HEK293 (cell line): ENCODE data around the gene GABRB2.

Source experiments
- CTCF ChIA-PET: fragments of 350-600 bp; formaldehyde crosslinking; extraction: SDS; loops from one replicate; lab custom pipeline; 2021; ENCODE audit warnings: antibody characterized with exemption; lab: Yijun Ruan, JAX
- POLR2A ChIA-PET: fragments of 300-600 bp; formaldehyde crosslinking; extraction: SDS; loops from one replicate; lab custom pipeline; 2020; ENCODE audit warnings: antibody characterized with exemption, inconsistent platforms; lab: Yijun Ruan, JAX
- H3K27ac ChIP-seq: fragments of 200-500 bp; sonication (Bioruptor generic); 2 replicates; pipeline ENCODE4 v1.5.1; 2014; ENCODE audit warnings: low read depth, low read length, control low read depth, inconsistent platforms; ENCODE audit errors: extremely low read depth
- H3K36me3 ChIP-seq, 2 experiments: fragments of 200-500 bp in 1 of 2; sonication (Bioruptor generic) in 1 of 2; 1 replicate in 1 of 2; 2 replicates in 1 of 2; pipeline ENCODE4 v1.5.1; 2014 to 2017; ENCODE audit warnings: inconsistent platforms in 2 of 2, low read length in 2 of 2; ENCODE audit not compliant: control insufficient read depth in 2 of 2, insufficient read depth in 1 of 2
- H3K4me1 ChIP-seq: fragments of 200-500 bp; sonication (Bioruptor generic); 2 replicates; pipeline ENCODE4 v1.5.1; 2014; ENCODE audit warnings: mild to moderate bottlenecking, low read length, inconsistent platforms; ENCODE audit not compliant: control insufficient read depth, insufficient read depth
- H3K4me3 ChIP-seq: 2 replicates; pipeline ENCODE4 v1.5.1; 2011; ENCODE audit warnings: low read depth, mild to moderate bottlenecking, control low read depth, low read length, moderate library complexity
- H3K9me3 ChIP-seq: fragments of 200-500 bp; sonication (Bioruptor generic); 2 replicates; pipeline ENCODE4 v1.5.1; 2014; ENCODE audit warnings: low read depth, low read length, inconsistent platforms; ENCODE audit not compliant: control insufficient read depth, insufficient read depth
- EGR2 ChIP-seq: fragments of 450-650 bp; formaldehyde crosslinking; IDR thresholded peaks from 2 replicates; pipeline ENCODE4 v1.5.1; 2016; ENCODE audit warnings: low read depth, missing biosample characterization, missing genetic modification characterization
- FEZF1 ChIP-seq: fragments of 450-650 bp; formaldehyde crosslinking; IDR thresholded peaks from 2 replicates; pipeline ENCODE4 v1.5.1; 2016; ENCODE audit warnings: missing biosample characterization, missing genetic modification characterization
- KLF7 ChIP-seq: fragments of 450-650 bp; formaldehyde crosslinking; IDR thresholded peaks from 2 replicates; pipeline ENCODE4 v1.5.1; 2016; ENCODE audit warnings: missing biosample characterization, missing genetic modification characterization, borderline replicate concordance
- RBAK ChIP-seq: fragments of 450-650 bp; formaldehyde crosslinking; IDR thresholded peaks from 2 replicates; pipeline ENCODE4 v1.5.1; 2016; ENCODE audit warnings: missing biosample characterization, missing genetic modification characterization
- WT1 ChIP-seq: fragments of 450-650 bp; formaldehyde crosslinking; IDR thresholded peaks from 2 replicates; pipeline ENCODE4 v1.5.1; 2016; ENCODE audit warnings: missing biosample characterization, missing genetic modification characterization
- ZBTB26 ChIP-seq: fragments of 450-650 bp; formaldehyde crosslinking; optimal IDR thresholded peaks from 2 replicates; pipeline ENCODE3; 2016; ENCODE audit warnings: missing biosample characterization, mild to moderate bottlenecking, missing genetic modification characterization
- ZBTB44 ChIP-seq: fragments of 450-650 bp; IDR thresholded peaks from 2 replicates; pipeline ENCODE4 v1.5.1; 2018; ENCODE audit warnings: missing biosample characterization, mild to moderate bottlenecking, missing genetic modification characterization
- ZFHX2 ChIP-seq: fragments of 450-650 bp; formaldehyde crosslinking; conservative IDR thresholded peaks from 2 replicates; pipeline ENCODE4 v1.5.1; 2016; ENCODE audit warnings: missing biosample characterization, missing genetic modification characterization
- ZFP69B ChIP-seq: fragments of 450-650 bp; formaldehyde crosslinking; IDR thresholded peaks from 2 replicates; pipeline ENCODE4 v1.5.1; 2016; ENCODE audit warnings: missing biosample characterization, missing genetic modification characterization
- ZNF121 ChIP-seq: fragments of 450-650 bp; formaldehyde crosslinking; IDR thresholded peaks from 2 replicates; pipeline ENCODE4 v1.5.1; 2016; ENCODE audit warnings: missing biosample characterization, missing genetic modification characterization
- ZNF132 ChIP-seq: fragments of 450-650 bp; formaldehyde crosslinking; IDR thresholded peaks from 2 replicates; pipeline ENCODE4 v1.5.1; 2017; ENCODE audit warnings: missing biosample characterization, missing genetic modification characterization, borderline replicate concordance
- ZNF155 ChIP-seq: fragments of 450-650 bp; formaldehyde crosslinking; IDR thresholded peaks from 2 replicates; pipeline ENCODE4 v1.5.1; 2016; ENCODE audit warnings: missing biosample characterization, missing genetic modification characterization
- ZNF169 ChIP-seq: fragments of 450-650 bp; formaldehyde crosslinking; IDR thresholded peaks from 2 replicates; pipeline ENCODE4 v1.5.1; 2016; ENCODE audit warnings: missing biosample characterization, missing genetic modification characterization
- ZNF26 ChIP-seq: fragments of 450-650 bp; formaldehyde crosslinking; IDR thresholded peaks from 2 replicates; pipeline ENCODE4 v1.5.1; 2016; ENCODE audit warnings: missing biosample characterization, missing genetic modification characterization
- ZNF280C ChIP-seq: fragments of 450-650 bp; formaldehyde crosslinking; IDR thresholded peaks from 2 replicates; pipeline ENCODE4 v1.5.1; 2016; ENCODE audit warnings: missing biosample characterization, missing genetic modification characterization
- ZNF292 ChIP-seq: fragments of 450-650 bp; formaldehyde crosslinking; IDR thresholded peaks from 2 replicates; pipeline ENCODE4 v1.5.1; 2016; ENCODE audit warnings: low read depth, missing biosample characterization, missing genetic modification characterization, borderline replicate concordance
- ZNF426 ChIP-seq: fragments of 450-650 bp; formaldehyde crosslinking; IDR thresholded peaks from 2 replicates; pipeline ENCODE4 v1.5.1; 2017; ENCODE audit warnings: missing biosample characterization, missing genetic modification characterization, mild to moderate bottlenecking, inconsistent platforms, moderate library complexity
- ZNF521 ChIP-seq: fragments of 450-650 bp; formaldehyde crosslinking; IDR thresholded peaks from 2 replicates; pipeline ENCODE4 v1.5.1; 2017; ENCODE audit warnings: missing biosample characterization, mild to moderate bottlenecking, missing genetic modification characterization
- ZNF561 ChIP-seq: fragments of 450-650 bp; IDR thresholded peaks from 2 replicates; pipeline ENCODE4 v1.5.1; 2018; ENCODE audit warnings: missing biosample characterization, missing genetic modification characterization, borderline replicate concordance
- ZNF626 ChIP-seq: fragments of 450-650 bp; sonication (Bioruptor Pico); formaldehyde crosslinking; IDR thresholded peaks from 2 replicates; pipeline ENCODE4 v1.5.1; 2018; ENCODE audit warnings: missing biosample characterization, missing genetic modification characterization, inconsistent platforms

Gene GABRB2

GRCh38 chr5:161547738-161548486 lies 1.4 kb upstream of the GABRB2 start:
- H3K9me3 ChIP-seq = no peaks in the 10 kb centered on the region
- ChIA-PET CTCF (interaction anchor here (0.9 kb wide), 1 partner anchor 1800 kb away, joined by 4 read pairs; no protein-coding TSS in a partner anchor), POLR2A (no interaction called here)
- peak overlapping the region; percentile 22 for H3K4me3 ChIP-seq
- no peak overlapping the region for H3K27ac ChIP-seq
- peak; percentile 34; the same call in 1 of the 2 replicates for TF ChIP-seq ZFHX2 (tag by site-specific recombination)
- no peak for TF ChIP-seq ZNF132 (tag by site-specific recombination)
- peak; percentile 40 for TF ChIP-seq ZBTB26
- TF ChIP-seq ZNF561 = no peak
- TF ChIP-seq ZNF521 = no peak
- no peaks in the 10 kb centered on the region for H3K4me1 ChIP-seq
- H3K36me3 ChIP-seq = no peaks in the 10 kb centered on the region

- no peaks in the 10 kb centered on the region for H3K4me1 ChIP-seq
- CTCF ChIA-PET = interaction anchor here (0.9 kb wide), 1 partner anchor 1800 kb away, joined by 4 read pairs; no protein-coding TSS in a partner anchor
- H3K9me3 ChIP-seq = no peaks in the 10 kb centered on the region
- TF ChIP-seq ZFHX2 (tag by site-specific recombination) = peak; percentile 81
- peak; percentile 39; the same call in 1 of the 2 replicates for TF ChIP-seq EGR2 (tag by site-specific recombination)
- no peak for TF ChIP-seq ZFP69B
- no peaks in the 10 kb centered on the region for H3K36me3 ChIP-seq
- H3K27ac ChIP-seq = no peak overlapping the region
- POLR2A ChIA-PET = no interaction called here
- peak overlapping the region; percentile 2; the same call in 1 of the 2 replicates for H3K4me3 ChIP-seq
Observed at GRCh38 chr5:161547406-161547737, 847 bp upstream of the GABRB2 start.

GRCh38 chr5:161546095-161546469 lies 443 bp downstream of the GABRB2 start:
- Histone ChIP-seq H3K4me1 (no peaks in the 10 kb centered on the region), H3K9me3 (no peaks in the 10 kb centered on the region), H3K4me3 (no peak overlapping the region), H3K27ac (no peak overlapping the region), H3K36me3 (no peaks in the 10 kb centered on the region)
- TF ChIP-seq ZNF169 (tag by site-specific recombination) (no peak), ZNF26 (tag by site-specific recombination) (no peak), ZBTB44 (tag by site-specific recombination) (no peak), ZNF426 (tag by site-specific recombination) (no peak), FEZF1 (tag by site-specific recombination) (no peak), ZNF626 (tag by site-specific recombination) (no peak), ZNF121 (tag by site-specific recombination) (no peak), ZNF292 (tag by site-specific recombination) (no peak), WT1 (tag by site-specific recombination) (no peak), ZNF155 (no peak), RBAK (tag by site-specific recombination) (no peak), ZNF280C (no peak), KLF7 (no peak)
- CTCF ChIA-PET = interaction anchor here (0.6 to 0.7 kb wide), 3 partner anchors 17 to 302 kb away, joined by 3 to 4 read pairs (median 3); no protein-coding TSS in a partner anchor
- POLR2A ChIA-PET = interaction anchor here (0.6 kb wide), 1 partner anchor 771 kb away, joined by 4 read pairs; no protein-coding TSS in a partner anchor
